Naive thymus-derived CD4-positive, alpha-beta T cell (primary cell): ENCODE measurements around the gene WDR46. TPM values are rescaled to one million over a fixed set of nuclear protein-coding genes. Genes with fewer than 3 reads are reported as not detected.

ENCODE experiments used
- ATAC-seq: fragments of 150-1000 bp; cut with Tn5 transposase; 2 replicates; pipeline ENCODE4 v1.10.0; 2021; ENCODE audit warnings: mild to moderate bottlenecking, moderate library complexity
- CTCF ChIA-PET: fragments of 350-600 bp; sonication (Branson Sonifier 250); formaldehyde crosslinking; loops from one replicate; lab custom pipeline; 2021; ENCODE audit warnings: antibody characterized with exemption; lab: Charles Lee
- POLR2A ChIA-PET: fragments of 350-600 bp; sonication (Branson Sonifier 250); formaldehyde crosslinking; loops from one replicate; lab custom pipeline; 2021; ENCODE audit warnings: antibody characterized with exemption, inconsistent platforms; lab: Charles Lee
- DNase-seq, 9 donors: peaks; one replicate each; pipeline versions ENCODE4 v3.0.0 to v3.0.0-alpha.2; 2020 to 2022; ENCODE audit warnings: mixed read lengths in 1 of 9
- H3K27ac ChIP-seq: one replicate; pipeline ENCODE4 v1.7.0; 2013; ENCODE audit warnings: mild to moderate bottlenecking, low read depth, low read length, moderate library complexity
- H3K27me3 ChIP-seq, 2 donors: one replicate each; pipeline ENCODE4 v1.7.0; 2013; ENCODE audit warnings: low read length in 2 of 2, mild to moderate bottlenecking in 2 of 2, moderate library complexity in 2 of 2; ENCODE audit not compliant: control insufficient read depth in 2 of 2, insufficient read depth in 2 of 2
- H3K36me3 ChIP-seq, 3 experiments: 1 replicate in 2 of 3; 2 replicates in 1 of 3; pipeline ENCODE4 v1.7.0; 2013; ENCODE audit warnings: low read length in 3 of 3, mild to moderate bottlenecking in 3 of 3, moderate library complexity in 1 of 3; ENCODE audit not compliant: insufficient read depth in 3 of 3, control insufficient read depth in 2 of 3
- H3K4me1 ChIP-seq, 2 donors: one replicate each; pipeline ENCODE4 v1.7.0; 2013; ENCODE audit warnings: low read length in 2 of 2, mild to moderate bottlenecking in 2 of 2, moderate library complexity in 1 of 2; ENCODE audit not compliant: control insufficient read depth in 2 of 2, insufficient read depth in 2 of 2
- H3K4me3 ChIP-seq: 2 replicates; pipeline ENCODE4 v1.7.0; 2013; ENCODE audit warnings: mild to moderate bottlenecking, low read length
- H3K9me3 ChIP-seq, 3 experiments: 1 replicate in 2 of 3; 2 replicates in 1 of 3; pipeline ENCODE4 v1.7.0; 2013; ENCODE audit warnings: low read length in 3 of 3; ENCODE audit not compliant: control insufficient read depth in 2 of 3
- H3K27ac Mint-ChIP-seq, 9 donors: one replicate each; pipeline ENCODE4 v1.8.0; 2020 to 2022; ENCODE audit warnings: mixed read lengths in 9 of 9, mild to moderate bottlenecking in 8 of 9, moderate library complexity in 5 of 9, inconsistent platforms in 2 of 9
- H3K27me3 Mint-ChIP-seq, 5 donors: one replicate each; pipeline ENCODE4 v1.8.0; 2021 to 2022; ENCODE audit warnings: mixed read lengths in 5 of 5, mild to moderate bottlenecking in 1 of 5
- H3K36me3 Mint-ChIP-seq, 5 donors: one replicate each; pipeline ENCODE4 v1.8.0; 2020 to 2022; ENCODE audit warnings: mixed read lengths in 5 of 5, mild to moderate bottlenecking in 3 of 5, inconsistent platforms in 1 of 5
- H3K4me1 Mint-ChIP-seq, 7 donors: one replicate each; pipeline ENCODE4 v1.8.0; 2020 to 2022; ENCODE audit warnings: mixed read lengths in 7 of 7, mild to moderate bottlenecking in 3 of 7, inconsistent platforms in 1 of 7
- H3K4me3 Mint-ChIP-seq, 10 donors: one replicate each; pipeline ENCODE4 v1.8.0; 2020 to 2022; ENCODE audit warnings: mild to moderate bottlenecking in 10 of 10, mixed read lengths in 10 of 10, moderate library complexity in 6 of 10, inconsistent platforms in 2 of 10
- H3K9me3 Mint-ChIP-seq, 11 donors: one replicate each; pipeline ENCODE4 v1.8.0; 2020 to 2022; ENCODE audit warnings: mixed read lengths in 11 of 11, mild to moderate bottlenecking in 4 of 11, inconsistent platforms in 1 of 11, moderate library complexity in 1 of 11
- intact Hi-C, 2 donors: fragments of 100-400 bp; cut with micrococcal nuclease; formaldehyde crosslinking; loops; one replicate each; pipeline ENCODE4 v1.15.1; 2023
- polyA plus RNA-seq, 2 donors: library from polyadenylated mRNA; unstranded; fragments of 300-500 nt; fragmentation: Illumina TruSeq; gene quantifications; one replicate each; pipeline ENCODE4 v1.2.3, GENCODE V29; 2021
- total RNA-seq, 6 experiments: library from RNA in 5 of 6; stranded (reverse) in 5 of 6; gene quantifications; 1 replicate in 5 of 6; 2 replicates in 1 of 6; pipeline ENCODE4 v1.2.3 and lab custom pipeline; 2021 to 2026

The WDR46 gene
- total and polyA plus RNA-seq, 7 experiments from 2014 or later: 25.3 to 82.9 (median 54.4) TPM

DNA sequence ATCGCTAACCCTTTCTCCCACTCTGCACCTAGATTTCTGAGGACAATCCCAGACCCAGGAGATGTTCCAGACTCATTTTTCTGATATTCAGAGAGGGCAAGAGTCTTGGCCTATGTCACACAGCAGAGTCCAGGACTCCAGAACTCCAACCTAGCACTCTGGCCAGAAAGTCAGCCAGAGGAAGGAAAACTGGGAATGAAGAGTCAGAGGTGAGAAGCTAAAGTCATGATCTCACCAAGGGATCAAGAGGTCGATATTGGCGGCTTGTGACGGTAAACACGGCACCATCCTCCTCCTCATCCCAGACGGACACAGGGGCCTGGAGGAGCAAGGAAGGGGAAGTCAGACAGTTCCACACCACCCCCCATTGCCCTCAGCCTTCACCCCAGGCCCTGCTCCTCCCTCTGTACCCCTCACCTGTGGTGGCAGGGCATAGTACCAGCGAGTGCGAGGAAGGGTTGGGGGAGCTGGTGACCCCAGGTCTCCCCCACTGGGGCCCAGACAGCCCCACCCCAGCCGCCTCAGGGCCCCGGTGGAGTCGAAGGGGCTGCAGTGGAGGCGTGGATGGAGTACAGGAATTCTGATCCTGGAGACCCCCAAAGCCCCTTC lies 7.9 kb upstream of the WDR46 start:
- Histone ChIP-seq H3K36me3 (peaks cover 0 to 66% (median 4%) of the 10 kb centered on the region in 3 experiments), H3K9me3 (no peaks in the 10 kb centered on the region), H3K27me3 (no peaks in the 10 kb centered on the region), H3K4me1 (peaks cover 5 to 10% of the 10 kb centered on the region in 2 donors), H3K27ac (peak overlapping the region; percentile 92), H3K4me3 (no peak overlapping the region)
- Mint-ChIP-seq H3K4me1 (peaks cover 19 to 40% (median 30%) of the 10 kb centered on the region in 7 donors), H3K4me3 (peak overlapping the region; percentile 53 to 99 (median 86)), H3K27me3 (peaks cover 0 to 3% (median 0%) of the 10 kb centered on the region in 5 donors), H3K27ac (peak overlapping the region; percentile 19 to 98 (median 90)), H3K36me3 (peaks cover 0 to 24% (median 6%) of the 10 kb centered on the region in 5 donors), H3K9me3 (peaks cover 0 to 9% (median 0%) of the 10 kb centered on the region in 11 donors)
- intact Hi-C loops: loop anchor here (5.0 kb wide), 2 partner anchors 130 to 325 kb away; no protein-coding TSS in a partner anchor
- DNase-seq (no peak), ATAC-seq (no peak)
- ChIA-PET CTCF (interaction anchor here (1.3 kb wide), 1 partner anchor 19 kb away, joined by 3 read pairs; no protein-coding TSS in a partner anchor), POLR2A (interaction anchor here (0.7 to 4.6 kb wide), 10 partner anchors 9 to 120 kb away, joined by 3 to 70 read pairs (median 34); partner anchors contain the start of genes B3GALT4, PFDN6, RPS18 and TAPBP)

- Histone ChIP-seq H3K9me3 (no peaks in the 10 kb centered on the region), H3K4me3 (no peak overlapping the region), H3K27ac (no peak overlapping the region), H3K36me3 (peaks cover 0 to 71% (median 4%) of the 10 kb centered on the region in 3 experiments), H3K4me1 (peaks cover 5 to 10% of the 10 kb centered on the region in 2 donors), H3K27me3 (no peaks in the 10 kb centered on the region)
- H3K9me3 Mint-ChIP-seq: peaks cover 0 to 9% (median 0%) of the 10 kb centered on the region in 11 donors
- peak overlapping the region in 3 of 10 donors; percentile 51 to 99 (median 77) for H3K4me3 Mint-ChIP-seq
- H3K4me1 Mint-ChIP-seq: peaks cover 23 to 39% (median 31%) of the 10 kb centered on the region in 7 donors
- ATAC-seq (no peak), DNase-seq (no peak)
- H3K27me3 Mint-ChIP-seq: peaks cover 0 to 3% (median 0%) of the 10 kb centered on the region in 5 donors
- POLR2A ChIA-PET: interaction anchor here (0.7 to 4.6 kb wide), 5 partner anchors 8 to 49 kb away, joined by 4 to 65 read pairs (median 51); partner anchors contain the start of genes B3GALT4, PFDN6, TAPBP and WDR46
- H3K36me3 Mint-ChIP-seq: peaks cover 0 to 24% (median 6%) of the 10 kb centered on the region in 5 donors
- intact Hi-C loops: loop anchor here (5.0 kb wide), 2 partner anchors 132 to 323 kb away; no protein-coding TSS in a partner anchor
- CTCF ChIA-PET: interaction anchor here (1.3 kb wide), 1 partner anchor 18 kb away, joined by 3 read pairs; no protein-coding TSS in a partner anchor
- H3K27ac Mint-ChIP-seq: peak overlapping the region in 8 of 9 donors; percentile 19 to 98 (median 79)
These were observed 6.8 kb upstream of the WDR46 start for GRCh38 chr6:33295621-33296369.

DNA sequence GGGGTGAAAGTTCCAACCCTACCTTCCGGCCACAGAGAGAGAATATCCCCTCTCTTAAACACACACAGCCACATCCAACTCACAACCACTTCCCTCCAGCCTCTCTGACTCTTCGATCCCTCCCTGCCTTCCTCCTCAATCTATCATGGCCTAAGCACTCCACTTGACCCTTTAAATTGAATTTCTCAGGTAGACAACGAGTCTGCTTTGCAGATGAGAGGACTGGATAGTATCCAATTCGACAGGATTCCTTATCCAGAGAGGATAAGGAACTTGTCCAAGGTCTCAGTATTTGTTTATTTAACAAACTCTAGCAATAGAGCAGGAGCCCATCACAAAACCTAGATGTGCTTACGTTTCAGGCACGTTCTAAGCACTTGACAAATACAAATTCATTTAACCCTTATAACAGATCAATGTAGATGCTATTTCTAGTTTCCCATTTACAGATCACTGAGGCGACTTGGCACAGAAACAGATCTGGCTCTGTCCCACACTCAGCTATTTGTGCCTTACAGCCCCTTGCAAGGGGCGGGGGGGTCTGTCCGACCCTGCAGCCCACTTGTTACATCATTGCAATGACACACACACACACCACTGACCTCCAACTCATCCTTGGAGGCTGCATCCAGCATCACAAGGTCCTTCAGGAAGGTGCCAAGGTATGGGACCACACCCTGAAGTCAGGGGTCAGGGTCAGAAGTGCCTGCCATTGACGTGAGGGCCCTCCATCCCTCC lies 5.2 kb upstream of the WDR46 start:
- peaks cover 0 to 75% (median 4%) of the 10 kb centered on the region in 3 experiments for H3K36me3 ChIP-seq
- Mint-ChIP-seq H3K27me3 (peaks cover 0 to 3% (median 0%) of the 10 kb centered on the region in 5 donors), H3K27ac (peak overlapping the region in 5 of 9 donors; percentile 17 to 48 (median 43)), H3K4me1 (peaks cover 26 to 41% (median 34%) of the 10 kb centered on the region in 7 donors), H3K36me3 (peaks cover 0 to 19% (median under 1%) of the 10 kb centered on the region in 5 donors), H3K9me3 (peaks cover 0 to 6% (median 0%) of the 10 kb centered on the region in 11 donors), H3K4me3 (no peak overlapping the region)
- intact Hi-C loops: no loop called here
- ATAC-seq (no peak), DNase-seq (no peak)
- H3K27ac ChIP-seq: no peak overlapping the region
- no peaks in the 10 kb centered on the region for H3K27me3 ChIP-seq
- no peaks in the 10 kb centered on the region for H3K9me3 ChIP-seq
- ChIA-PET POLR2A (interaction anchor here (0.6 to 0.9 kb wide), 2 partner anchors 22 to 23 kb away, joined by 3 read pairs; partner anchors contain the start of genes RPS18, VPS52 and ZBTB22), CTCF (no interaction called here)
- H3K4me1 ChIP-seq: peaks cover 15% of the 10 kb centered on the region in 2 donors
- H3K4me3 ChIP-seq: no peak overlapping the region

GRCh38 chr6:33292996-33293682 lies 4.1 kb upstream of the WDR46 start:
- POLR2A ChIA-PET: interaction anchor here (5.5 to 6.9 kb wide), 2 partner anchors 15 to 21 kb away, joined by 90 to 123 read pairs; partner anchors contain the start of genes B3GALT4, RPS18 and VPS52
- peaks cover 0 to 21% (median 4%) of the 10 kb centered on the region in 5 donors for H3K36me3 Mint-ChIP-seq

GRCh38 chr6:33290459-33290858 lies 1.4 kb upstream of the WDR46 start:
- peak overlapping the region in 8 of 9 donors; percentile 38 to 93 (median 89) for H3K27ac Mint-ChIP-seq
- DNase-seq: no peak
- intact Hi-C loops: no loop called here
- ChIA-PET CTCF (interaction anchor here (0.5 to 2.4 kb wide), 5 partner anchors 10 to 170 kb away, joined by 3 to 13 read pairs (median 3); partner anchors contain the start of genes RPS18 and VPS52), POLR2A (interaction anchor here (0.9 to 6.9 kb wide), 6 partner anchors 8 to 54 kb away, joined by 3 to 123 read pairs (median 44); partner anchors contain the start of genes B3GALT4, RGL2, RPS18 and VPS52)
- no peaks in the 10 kb centered on the region for H3K27me3 ChIP-seq
- peaks cover 19 to 20% of the 10 kb centered on the region in 2 donors for H3K4me1 ChIP-seq
- H3K4me1 Mint-ChIP-seq: peaks cover 32 to 51% (median 45%) of the 10 kb centered on the region in 7 donors
- H3K9me3 Mint-ChIP-seq: peaks cover 0 to 3% (median 0%) of the 10 kb centered on the region in 11 donors
- H3K36me3 ChIP-seq: peaks cover 0 to 70% (median 9%) of the 10 kb centered on the region in 3 experiments
- H3K4me3 Mint-ChIP-seq: peak overlapping the region; percentile 89 to 99 (median 98)
- ATAC-seq: no peak
- H3K27me3 Mint-ChIP-seq: no peaks in the 10 kb centered on the region
- peaks cover 4 to 33% (median 11%) of the 10 kb centered on the region in 5 donors for H3K36me3 Mint-ChIP-seq
- peak overlapping the region; percentile 80 for H3K27ac ChIP-seq
- H3K9me3 ChIP-seq: no peaks in the 10 kb centered on the region
- no peak overlapping the region for H3K4me3 ChIP-seq

More at GRCh38 chr6:33292996-33293682, 4.1 kb upstream of the WDR46 start:
- no peaks in the 10 kb centered on the region for H3K27me3 ChIP-seq
- Mint-ChIP-seq H3K4me1 (peaks cover 24 to 49% (median 42%) of the 10 kb centered on the region in 7 donors), H3K4me3 (no peak overlapping the region), H3K9me3 (peaks cover 0 to 4% (median 0%) of the 10 kb centered on the region in 11 donors), H3K27ac (peak overlapping the region in 1 of 9 donors; percentile 32), H3K27me3 (peaks cover 0 to 2% (median 0%) of the 10 kb centered on the region in 5 donors)
- no peak overlapping the region for H3K27ac ChIP-seq
- CTCF ChIA-PET: no interaction called here
- no peaks in the 10 kb centered on the region for H3K9me3 ChIP-seq
- intact Hi-C loops: no loop called here
- ATAC-seq: no peak
- H3K4me3 ChIP-seq: no peak overlapping the region
- H3K36me3 ChIP-seq: peaks cover 0 to 71% (median 4%) of the 10 kb centered on the region in 3 experiments
- H3K4me1 ChIP-seq: peaks cover 19 to 21% of the 10 kb centered on the region in 2 donors
- DNase-seq: no peak
